ENCODE results near the gene RAB35.
"Not testable (repeated sequence)": the region's sequence is repeated elsewhere in the genome, so short reads cannot be mapped to it uniquely, and the experiment has no call there.

RAB35 gene

DNA sequence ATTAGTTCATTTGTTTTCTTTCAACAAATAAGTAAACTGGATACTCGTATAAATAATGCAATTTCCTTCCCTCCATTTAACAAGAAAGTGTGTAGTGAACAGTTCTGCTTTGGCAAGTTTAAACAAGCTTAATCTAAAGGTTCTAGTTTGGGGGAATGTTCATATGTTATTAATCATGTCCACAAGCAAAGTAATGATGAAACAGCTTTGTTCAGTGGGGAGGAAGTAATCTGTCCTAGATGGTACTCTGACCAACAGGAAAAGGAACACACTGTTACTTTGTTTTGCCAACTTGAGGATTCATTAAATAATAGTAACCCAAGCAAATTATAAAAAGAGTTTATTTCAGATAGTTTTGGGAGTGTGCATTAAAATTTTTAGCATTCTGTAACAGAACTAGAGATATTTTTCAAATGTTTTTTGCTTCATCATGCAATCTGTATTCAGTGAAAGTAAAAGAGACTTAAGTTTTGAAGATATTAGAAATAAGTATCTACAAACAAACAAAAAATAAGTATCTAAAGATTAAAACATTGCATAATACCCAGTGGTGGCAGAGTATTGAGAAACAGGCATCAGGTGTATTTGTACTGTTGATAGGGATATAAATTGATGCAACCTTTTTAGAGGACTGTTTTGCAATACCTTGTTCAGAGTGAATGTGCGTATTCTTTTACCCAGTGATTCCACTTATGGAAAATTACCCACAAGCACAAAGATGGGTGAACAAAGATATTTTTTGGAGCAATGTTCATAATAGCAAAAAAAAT, 61.1 kb downstream of the RAB35 start:
- Histone ChIP-seq H3K9me3 (ENCODE audit: insufficient read depth, low read length) (no peaks in the 10 kb centered on the region), H3K4me3 (ENCODE audit: insufficient read length, low read depth) (no peak overlapping the region), H3K9ac (ENCODE audit: insufficient read length, low read depth) (no peak overlapping the region), H3K27me3 (ENCODE audit: insufficient read depth, insufficient read length) (no peaks in the 10 kb centered on the region), H3K4me1 (ENCODE audit: insufficient read depth, insufficient read length) (no peaks in the 10 kb centered on the region), H3K36me3 (ENCODE audit: insufficient read depth, insufficient read length, low read length) (no peaks in the 10 kb centered on the region)
- no peak for DNase-seq (ENCODE audit: low read depth, low spot score)
- TF ChIP-seq SUZ12 (IDR thresholded peaks at IDR 0.05; ENCODE audit: extremely low read depth, insufficient read depth, insufficient read length) (no peak), YY1 (IDR thresholded peaks at IDR 0.05; ENCODE audit: insufficient read depth, insufficient read length) (no peak), ZNF274 (IDR thresholded peaks at IDR 0.05; ENCODE audit: low read depth, low read length) (no peak)

DNA sequence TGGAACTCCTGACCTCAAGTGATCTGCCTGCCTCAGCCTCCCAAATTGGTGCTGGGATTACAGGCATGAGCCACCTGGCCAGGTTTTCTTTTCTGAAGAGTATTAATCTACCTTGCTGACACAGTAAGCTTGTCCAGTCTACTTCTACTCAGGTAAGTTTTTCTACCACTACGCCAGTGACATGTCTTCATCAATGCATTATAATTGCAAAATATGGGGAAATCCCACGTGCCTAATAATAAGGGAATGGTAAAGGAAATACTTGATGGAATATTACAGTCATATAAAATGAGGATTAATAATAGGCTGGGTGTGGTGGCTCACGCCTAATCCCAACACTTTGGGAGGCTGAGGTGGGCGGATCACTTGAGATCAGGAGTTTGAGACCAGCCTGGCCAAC, 62.3 kb downstream of the RAB35 start:
- H3K27me3 ChIP-seq (ENCODE audit: insufficient read depth, insufficient read length), result no peaks in the 10 kb centered on the region
- no peaks in the 10 kb centered on the region for H3K4me1 ChIP-seq (ENCODE audit: insufficient read depth, insufficient read length)
- no peaks in the 10 kb centered on the region for H3K36me3 ChIP-seq (ENCODE audit: insufficient read depth, insufficient read length, low read length)
- no peak overlapping the region for H3K4me3 ChIP-seq (ENCODE audit: insufficient read length, low read depth)
- DNase-seq (ENCODE audit: low read depth, low spot score), result no peak
- TF ChIP-seq ZNF274 (IDR thresholded peaks at IDR 0.05; ENCODE audit: low read depth, low read length), result no peak
- TF ChIP-seq SUZ12 (IDR thresholded peaks at IDR 0.05; ENCODE audit: extremely low read depth, insufficient read depth, insufficient read length), result no peak
- no peak for TF ChIP-seq YY1 (IDR thresholded peaks at IDR 0.05; ENCODE audit: insufficient read depth, insufficient read length)
- no peaks in the 10 kb centered on the region for H3K9me3 ChIP-seq (ENCODE audit: insufficient read depth, low read length)
- no peak overlapping the region for H3K9ac ChIP-seq (ENCODE audit: insufficient read length, low read depth)

DNA sequence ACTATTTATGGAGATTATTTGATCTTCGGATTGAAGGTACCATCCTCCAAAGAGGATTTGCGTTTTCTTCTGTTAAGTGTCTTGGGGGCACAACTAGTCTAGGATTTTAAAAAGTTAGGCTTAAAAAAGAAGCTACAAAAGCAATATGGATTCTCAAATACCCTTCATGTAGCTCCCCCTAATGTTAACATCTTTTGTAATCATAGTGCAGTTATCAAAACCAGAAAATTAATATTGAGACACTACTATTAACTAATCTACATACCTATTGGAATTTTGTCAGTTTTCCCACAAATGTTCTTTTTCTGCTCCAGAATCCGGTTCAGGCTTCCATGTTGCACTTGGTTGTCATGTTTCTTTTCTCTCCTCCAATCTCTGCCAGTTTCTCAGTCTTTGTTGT, 65.0 kb downstream of the RAB35 start:
- no peak for TF ChIP-seq ZNF274 (IDR thresholded peaks at IDR 0.05; ENCODE audit: low read depth, low read length)
- TF ChIP-seq YY1 (IDR thresholded peaks at IDR 0.05; ENCODE audit: insufficient read depth, insufficient read length), result no peak
- TF ChIP-seq SUZ12 (IDR thresholded peaks at IDR 0.05; ENCODE audit: extremely low read depth, insufficient read depth, insufficient read length), result no peak
- no peaks in the 10 kb centered on the region for H3K4me1 ChIP-seq (ENCODE audit: insufficient read depth, insufficient read length)
- no peak for DNase-seq (ENCODE audit: low read depth, low spot score)

DNA sequence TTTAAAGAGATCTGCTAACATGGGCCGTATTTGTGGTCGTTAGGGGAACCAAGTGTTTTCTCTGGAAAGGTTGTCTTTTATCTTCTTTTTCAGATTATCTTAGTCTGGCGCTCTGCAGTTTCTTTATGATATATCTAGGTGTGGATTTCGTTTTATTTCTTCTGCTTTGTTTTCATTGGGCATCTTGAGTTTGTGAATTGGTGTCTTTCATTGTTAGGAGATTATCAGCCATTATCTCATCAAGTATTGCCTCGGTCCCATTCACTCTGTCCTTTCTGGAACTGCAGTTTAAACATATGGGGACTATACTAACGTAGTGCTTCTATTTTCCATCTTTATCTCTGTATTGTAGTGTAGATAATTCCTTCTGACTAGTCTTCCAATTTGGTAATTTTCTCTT, 67.1 kb downstream of the RAB35 start:
- Histone ChIP-seq H3K27me3 (ENCODE audit: insufficient read depth, insufficient read length) (no peaks in the 10 kb centered on the region), H3K4me1 (ENCODE audit: insufficient read depth, insufficient read length) (no peaks in the 10 kb centered on the region), H3K9ac (ENCODE audit: insufficient read length, low read depth) (no peak overlapping the region), H3K36me3 (ENCODE audit: insufficient read depth, insufficient read length, low read length) (no peaks in the 10 kb centered on the region), H3K9me3 (ENCODE audit: insufficient read depth, low read length) (no peaks in the 10 kb centered on the region), H3K4me3 (ENCODE audit: insufficient read length, low read depth) (no peak overlapping the region)
- DNase-seq (ENCODE audit: low read depth, low spot score), result no peak
- TF ChIP-seq SUZ12 (IDR thresholded peaks at IDR 0.05; ENCODE audit: extremely low read depth, insufficient read depth, insufficient read length) (no peak), ZNF274 (IDR thresholded peaks at IDR 0.05; ENCODE audit: low read depth, low read length) (no peak), YY1 (IDR thresholded peaks at IDR 0.05; ENCODE audit: insufficient read depth, insufficient read length) (no peak)

More for the DNA sequence above, 65.0 kb downstream of the RAB35 start:
- Histone ChIP-seq H3K27me3 (ENCODE audit: insufficient read depth, insufficient read length) (no peaks in the 10 kb centered on the region), H3K9me3 (ENCODE audit: insufficient read depth, low read length) (no peaks in the 10 kb centered on the region), H3K36me3 (ENCODE audit: insufficient read depth, insufficient read length, low read length) (no peaks in the 10 kb centered on the region), H3K9ac (ENCODE audit: insufficient read length, low read depth) (no peak overlapping the region), H3K4me3 (ENCODE audit: insufficient read length, low read depth) (no peak overlapping the region)

DNA sequence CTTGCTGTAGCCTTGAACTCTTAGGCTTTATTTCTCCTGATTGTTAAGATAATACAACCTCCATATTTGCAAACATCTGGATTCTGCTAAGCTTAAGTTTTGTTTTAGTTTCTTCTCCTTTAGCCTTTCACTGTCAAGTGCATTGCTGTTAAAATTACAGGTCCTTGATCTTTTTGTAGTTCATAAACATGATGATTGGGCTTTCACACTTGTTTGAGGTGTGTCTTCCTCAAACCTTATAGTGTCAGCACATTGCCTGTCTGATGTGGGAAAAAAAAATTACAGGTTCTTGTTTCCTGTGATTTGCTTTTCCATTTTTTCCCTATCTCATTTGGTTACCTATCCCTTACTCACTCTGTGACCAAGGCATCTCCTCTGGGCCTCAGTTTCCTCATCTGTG, 68.3 kb downstream of the RAB35 start:
- Histone ChIP-seq H3K9me3 (ENCODE audit: insufficient read depth, low read length) (no peaks in the 10 kb centered on the region), H3K9ac (ENCODE audit: insufficient read length, low read depth) (no peak overlapping the region), H3K27me3 (ENCODE audit: insufficient read depth, insufficient read length) (no peaks in the 10 kb centered on the region), H3K4me1 (ENCODE audit: insufficient read depth, insufficient read length) (no peaks in the 10 kb centered on the region), H3K4me3 (ENCODE audit: insufficient read length, low read depth) (no peak overlapping the region), H3K36me3 (ENCODE audit: insufficient read depth, insufficient read length, low read length) (no peaks in the 10 kb centered on the region)
- TF ChIP-seq ZNF274 (IDR thresholded peaks at IDR 0.05; ENCODE audit: low read depth, low read length) (no peak), YY1 (IDR thresholded peaks at IDR 0.05; ENCODE audit: insufficient read depth, insufficient read length) (no peak), SUZ12 (IDR thresholded peaks at IDR 0.05; ENCODE audit: extremely low read depth, insufficient read depth, insufficient read length) (no peak)
- DNase-seq (ENCODE audit: low read depth, low spot score), result no peak

DNA sequence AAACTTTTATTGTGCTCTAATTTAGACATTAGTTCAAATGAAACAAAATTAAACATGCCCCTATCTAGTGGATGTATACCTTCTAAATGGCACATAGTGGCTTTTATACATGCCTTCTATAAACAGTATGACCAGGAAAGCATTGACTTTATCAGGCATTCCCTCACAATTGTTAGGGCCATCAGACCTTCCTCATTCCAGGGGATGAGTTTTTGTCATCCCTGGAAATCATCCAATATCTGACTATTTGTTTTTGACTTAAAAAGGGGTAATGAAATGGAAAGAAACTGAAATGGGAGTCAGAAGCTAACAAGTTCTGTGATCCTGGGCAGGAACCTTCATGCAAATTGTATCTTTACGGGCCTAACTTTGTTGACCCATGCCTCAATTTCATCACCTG, 69.5 kb downstream of the RAB35 start:
- Histone ChIP-seq H3K27me3 (ENCODE audit: insufficient read depth, insufficient read length) (no peaks in the 10 kb centered on the region), H3K4me1 (ENCODE audit: insufficient read depth, insufficient read length) (no peaks in the 10 kb centered on the region), H3K36me3 (ENCODE audit: insufficient read depth, insufficient read length, low read length) (no peaks in the 10 kb centered on the region), H3K4me3 (ENCODE audit: insufficient read length, low read depth) (no peak overlapping the region), H3K9me3 (ENCODE audit: insufficient read depth, low read length) (no peaks in the 10 kb centered on the region), H3K9ac (ENCODE audit: insufficient read length, low read depth) (no peak overlapping the region)
- TF ChIP-seq SUZ12 (IDR thresholded peaks at IDR 0.05; ENCODE audit: extremely low read depth, insufficient read depth, insufficient read length), result no peak
- no peak for TF ChIP-seq ZNF274 (IDR thresholded peaks at IDR 0.05; ENCODE audit: low read depth, low read length)
- no peak for TF ChIP-seq YY1 (IDR thresholded peaks at IDR 0.05; ENCODE audit: insufficient read depth, insufficient read length)
- no peak for DNase-seq (ENCODE audit: low read depth, low spot score)

DNA sequence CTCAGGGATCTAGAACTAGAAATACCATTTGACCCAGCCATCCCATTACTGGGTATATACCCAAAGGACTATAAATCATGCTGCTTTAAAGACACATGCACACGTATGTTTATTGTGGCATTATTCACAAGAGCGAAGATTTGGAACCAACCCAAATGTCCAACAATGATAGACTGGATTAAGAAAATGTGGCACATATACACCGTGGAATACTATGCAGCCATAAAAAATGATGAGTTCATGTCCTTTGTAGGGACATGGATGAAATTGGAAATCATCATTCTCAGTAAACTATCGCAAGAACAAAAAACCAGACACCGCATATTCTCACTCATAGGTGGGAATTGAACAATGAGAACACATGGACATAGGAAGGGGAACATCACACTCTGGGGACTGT, 71.2 kb downstream of the RAB35 start:
- not testable (repeated sequence) for H3K9ac ChIP-seq (ENCODE audit: insufficient read length, low read depth); H3K9me3 ChIP-seq (ENCODE audit: insufficient read depth, low read length); H3K4me3 ChIP-seq (ENCODE audit: insufficient read length, low read depth)

More for the DNA sequence above, 71.2 kb downstream of the RAB35 start:
- H3K36me3 ChIP-seq (ENCODE audit: insufficient read depth, insufficient read length, low read length); H3K4me1 ChIP-seq (ENCODE audit: insufficient read depth, insufficient read length); H3K27me3 ChIP-seq (ENCODE audit: insufficient read depth, insufficient read length); DNase-seq (ENCODE audit: low read depth, low spot score): not testable (repeated sequence)
